SK-N-MC (cell line): ENCODE measurements around the gene INPP1.

Experiments used
- DNase-seq: peaks from one replicate; pipeline ENCODE4 v3.0.0-alpha.2; 2011; ENCODE audit warnings: low read depth, low spot score
- H3K27ac ChIP-seq: fragments of 200-600 bp; sonication (generic); 2 replicates; pipeline ENCODE4 v1.5.1; 2016; ENCODE audit warnings: mixed run types
- H3K36me3 ChIP-seq: fragments of 200-600 bp; sonication (generic); 2 replicates; pipeline ENCODE4 v1.6.1; 2017; ENCODE audit warnings: antibody characterized with exemption, low read length, mixed read lengths; ENCODE audit not compliant: insufficient read depth
- H3K4me3 ChIP-seq: fragments of 200-600 bp; sonication (generic); 2 replicates; pipeline ENCODE4 v1.5.1; 2016
- H3K9ac ChIP-seq: fragments of 200-600 bp; sonication (generic); 2 replicates; pipeline ENCODE4 v1.8.0; 2017; ENCODE audit warnings: mixed run types, mixed read lengths; ENCODE audit not compliant: insufficient read length
- H3K9me3 ChIP-seq: fragments of 200-600 bp; sonication (generic); 2 replicates; pipeline ENCODE4 v1.6.1; 2017; ENCODE audit warnings: low read depth, mild to moderate bottlenecking, antibody characterized with exemption, low read length, moderate library complexity, mixed read lengths
- EZH2 ChIP-seq: fragments of 200-600 bp; sonication (generic); IDR thresholded peaks from one replicate; pipeline ENCODE4 v1.6.1; 2017; ENCODE audit warnings: antibody characterized with exemption
- FOXP2 ChIP-seq: optimal IDR thresholded peaks from 2 replicates; pipeline ENCODE3; 2011; ENCODE audit warnings: mild to moderate bottlenecking, moderate library complexity; ENCODE audit not compliant: insufficient read depth; ENCODE audit errors: extremely low read length, control extremely low read depth
- POLR2AphosphoS5 ChIP-seq: IDR thresholded peaks from 2 replicates; pipeline ENCODE4 v1.6.1; 2012; ENCODE audit warnings: mild to moderate bottlenecking, low read depth, low read length, borderline replicate concordance

Gene INPP1

GRCh38 chr2:190313880-190314279 is 29.5 kb upstream of the INPP1 start:
- Histone ChIP-seq H3K9me3 (no peaks in the 10 kb centered on the region), H3K4me3 (no peak overlapping the region), H3K9ac (no peak overlapping the region), H3K27ac (no peak overlapping the region), H3K36me3 (0 out of 2 replicates have a peak, but pooled peaks cover 4% of the 10 kb centered on the region)
- TF ChIP-seq POLR2AphosphoS5, result no peak
- TF ChIP-seq FOXP2, result no peak
- no peak for DNase-seq

- no peak overlapping the region for H3K9ac ChIP-seq
- no peaks in the 10 kb centered on the region for H3K36me3 ChIP-seq
- H3K9me3 ChIP-seq, result no peaks in the 10 kb centered on the region
- DNase-seq, result no peak
- TF ChIP-seq FOXP2 (no peak), POLR2AphosphoS5 (no peak), EZH2 (no peak)
- H3K27ac ChIP-seq, result no peak overlapping the region
- no peak overlapping the region for H3K4me3 ChIP-seq
These were observed 28.1 kb upstream of the INPP1 start for GRCh38 chr2:190315273-190315672.

- no peak for DNase-seq
- Histone ChIP-seq H3K4me3 (peak overlapping the region; percentile 84), H3K9me3 (no peaks in the 10 kb centered on the region), H3K9ac (peak overlapping the region; percentile 76), H3K36me3 (no peaks in the 10 kb centered on the region), H3K27ac (no peak overlapping the region)
- TF ChIP-seq FOXP2 (no peak), POLR2AphosphoS5 (no peak), EZH2 (no peak)
These were observed 24.9 kb upstream of the INPP1 start for GRCh38 chr2:190318514-190318913.

GRCh38 chr2:190318931-190319554 is 24.3 kb upstream of the INPP1 start:
- no peaks in the 10 kb centered on the region for H3K36me3 ChIP-seq
- no peaks in the 10 kb centered on the region for H3K9me3 ChIP-seq
- peak overlapping the region; percentile 84 for H3K4me3 ChIP-seq
- no peak overlapping the region for H3K27ac ChIP-seq
- peak overlapping the region; percentile 76 for H3K9ac ChIP-seq
- no peak for TF ChIP-seq FOXP2
- TF ChIP-seq EZH2, result no peak
- no peak for TF ChIP-seq POLR2AphosphoS5
- DNase-seq, result no peak

GRCh38 chr2:190319555-190320498 is 23.6 kb upstream of the INPP1 start, which contains the start of gene HIBCH:
Gene HIBCH (minus strand): TSS chr2:190319826. CDS start chr2:190319750, 76 bp downstream.
- Histone ChIP-seq H3K36me3 (no peaks in the 10 kb centered on the region), H3K9ac (peak within 1 kb of the TSS; percentile 76), H3K9me3 (no peaks in the 10 kb centered on the region), H3K27ac (peak within 1 kb of the TSS; percentile 81), H3K4me3 (peak within 1 kb of the TSS; percentile 84)
- TF ChIP-seq POLR2AphosphoS5, result peak; percentile 92
- no peak for TF ChIP-seq FOXP2
- TF ChIP-seq EZH2, result no peak
- DNase-seq, result peak; percentile 83

- DNase-seq, result no peak
- peak overlapping the region; percentile 75 for H3K9ac ChIP-seq
- H3K9me3 ChIP-seq, result no peaks in the 10 kb centered on the region
These were observed 22.7 kb upstream of the INPP1 start for GRCh38 chr2:190320696-190321095.

GRCh38 chr2:190323406-190323805 is 20.0 kb upstream of the INPP1 start:
- Histone ChIP-seq H3K9ac (no peak overlapping the region), H3K36me3 (no peaks in the 10 kb centered on the region), H3K27ac (no peak overlapping the region), H3K4me3 (no peak overlapping the region), H3K9me3 (no peaks in the 10 kb centered on the region)
- TF ChIP-seq EZH2 (no peak), POLR2AphosphoS5 (no peak), FOXP2 (no peak)
- DNase-seq, result no peak

More at GRCh38 chr2:190320696-190321095, 22.7 kb upstream of the INPP1 start:
- Histone ChIP-seq H3K4me3 (no peak overlapping the region; the same call in 1 of the 2 replicates), H3K36me3 (no peaks in the 10 kb centered on the region), H3K27ac (no peak overlapping the region)
- TF ChIP-seq POLR2AphosphoS5 (no peak), EZH2 (no peak), FOXP2 (no peak)

GRCh38 chr2:190325588-190325987 is 17.8 kb upstream of the INPP1 start:
- no peak for TF ChIP-seq FOXP2
- no peak for TF ChIP-seq EZH2
- TF ChIP-seq POLR2AphosphoS5, result no peak
- DNase-seq, result no peak
- Histone ChIP-seq H3K9me3 (no peaks in the 10 kb centered on the region), H3K27ac (no peak overlapping the region), H3K4me3 (no peak overlapping the region), H3K36me3 (no peaks in the 10 kb centered on the region), H3K9ac (no peak overlapping the region)
